Aorta (tissue), 5 donors: Measurements from ENCODE around the gene KRT71. TPM values are rescaled to one million over a fixed set of nuclear protein-coding genes. Genes with fewer than 3 reads are reported as not detected.

ENCODE experiments used
- ATAC-seq: fragments of 200-7000 bp; cut with Tn5 transposase; one replicate; pipeline ENCODE4 v1.9.1; 2022; ENCODE audit warnings: moderate library complexity; ENCODE audit not compliant: low FRiP score
- DNase-seq, 2 donors: peaks; one replicate each; pipeline ENCODE4 v3.0.0-alpha.2; 2020
- H3K27ac ChIP-seq, 2 donors: one replicate each; pipeline ENCODE4 v1.5.1; 2013; ENCODE audit warnings: low read length in 2 of 2, mild to moderate bottlenecking in 2 of 2, moderate library complexity in 2 of 2, control low read depth in 1 of 2, inconsistent platforms in 1 of 2, low read depth in 1 of 2
- H3K27me3 ChIP-seq, 2 donors: one replicate each; pipeline ENCODE4 v1.6.1; 2013; ENCODE audit warnings: control low read depth in 1 of 2, low read length in 1 of 2, mild to moderate bottlenecking in 1 of 2, moderate library complexity in 1 of 2; ENCODE audit not compliant: insufficient read depth in 2 of 2, control insufficient read depth in 1 of 2
- H3K36me3 ChIP-seq, 2 donors: one replicate each; pipeline ENCODE4 v1.6.1; 2013; ENCODE audit warnings: control low read depth in 1 of 2, low read length in 1 of 2, mild to moderate bottlenecking in 1 of 2; ENCODE audit not compliant: insufficient read depth in 2 of 2, control insufficient read depth in 1 of 2
- H3K4me1 ChIP-seq, 2 donors: one replicate each; pipeline ENCODE4 v1.6.1; 2013; ENCODE audit warnings: low read length in 2 of 2, control low read depth in 1 of 2, mild to moderate bottlenecking in 1 of 2, moderate library complexity in 1 of 2; ENCODE audit not compliant: insufficient read depth in 2 of 2, control insufficient read depth in 1 of 2
- H3K4me3 ChIP-seq, 2 donors: one replicate each; pipeline ENCODE4 v1.5.1; 2013; ENCODE audit warnings: low read length in 2 of 2, control low read depth in 1 of 2, mild to moderate bottlenecking in 1 of 2
- H3K9me3 ChIP-seq: one replicate; pipeline ENCODE4 v1.6.1; 2013; ENCODE audit warnings: mild to moderate bottlenecking, low read length; ENCODE audit not compliant: control insufficient read depth
- WGBS, 2 donors: extraction: QIAGEN DNeasy Blood & Tissue Kit; methylation state at CpG; one replicate each; pipeline ENCODE4 v1.1.7; 2013; 5-methylcytosine and 5-hydroxymethylcytosine counted together
- intact Hi-C, 2 donors: fragments of 100-400 bp; cut with DNase I; formaldehyde crosslinking; loops; one replicate each; pipeline versions ENCODE4 v1.14.2 to v1.15.0; 2022
- polyA plus RNA-seq, 2 donors: library from polyadenylated mRNA; stranded (reverse); fragments of 200-250 nt; gene quantifications; one replicate each; pipeline ENCODE4 v1.2.3, GENCODE V29; 2013
- total RNA-seq, 2 donors: library from RNA; stranded (reverse); fragmentation: NEBNext Ultra II Directional; extraction: Animal tissue kit (Norgen Biotek cat#: 25700); gene quantifications; one replicate each; pipeline ENCODE4 v1.2.1, GENCODE V29; 2021
- donor health status: healthy with polysubstance abuse.
- donor health status: Bipolar disorder and iron deficiency.
- donor health status: DM: no; HTN: no; CAD: no.
- donor health status: DM: no; HTN: no; CAD: no.
- donor health status: DM: yes; HTN: yes; CAD: no.

Gene KRT71
- total and polyA plus RNA-seq, 4 donors: not detected

GRCh38 chr12:52568111-52568510, 15.2 kb upstream of the KRT71 start:
- H3K4me3 ChIP-seq: no peak overlapping the region
- 89 to 94% methylated on average over 12 of the region's 12 CpGs for WGBS, 2 donors
- no peak for ATAC-seq
- no peaks in the 10 kb centered on the region for H3K27me3 ChIP-seq
- no peaks in the 10 kb centered on the region for H3K9me3 ChIP-seq
- DNase-seq: no peak
- H3K36me3 ChIP-seq: no peaks in the 10 kb centered on the region
- intact Hi-C loops: no loop called here
- H3K27ac ChIP-seq: no peak overlapping the region
- H3K4me1 ChIP-seq: no peaks in the 10 kb centered on the region

- WGBS, 2 donors: 64 to 70% methylated on average over 8 of the region's 8 CpGs
- Histone ChIP-seq H3K27ac (no peak overlapping the region), H3K4me1 (no peaks in the 10 kb centered on the region), H3K9me3 (no peaks in the 10 kb centered on the region), H3K27me3 (no peaks in the 10 kb centered on the region), H3K36me3 (no peaks in the 10 kb centered on the region), H3K4me3 (no peak overlapping the region)
- ATAC-seq (no peak), DNase-seq (no peak)
- intact Hi-C loops: no loop called here
Observed at GRCh38 chr12:52566847-52567291, 13.9 kb upstream of the KRT71 start.

GRCh38 chr12:52564582-52564981, 11.6 kb upstream of the KRT71 start:
- Histone ChIP-seq H3K4me3 (no peak overlapping the region), H3K4me1 (no peaks in the 10 kb centered on the region), H3K27me3 (no peaks in the 10 kb centered on the region), H3K27ac (no peak overlapping the region), H3K9me3 (no peaks in the 10 kb centered on the region), H3K36me3 (no peaks in the 10 kb centered on the region)
- DNase-seq (peak in 1 of 2 donors; percentile 18), ATAC-seq (no peak)
- 32 to 36% methylated on average over 1 of the region's 1 CpG for WGBS, 2 donors
- intact Hi-C loops: no loop called here

- Histone ChIP-seq H3K9me3 (no peaks in the 10 kb centered on the region), H3K4me1 (no peaks in the 10 kb centered on the region), H3K27ac (no peak overlapping the region), H3K36me3 (no peaks in the 10 kb centered on the region), H3K4me3 (no peak overlapping the region), H3K27me3 (no peaks in the 10 kb centered on the region)
- ATAC-seq (no peak), DNase-seq (no peak)
- WGBS, 2 donors: 66% methylated on average over 3 of the region's 3 CpGs
- intact Hi-C loops: no loop called here
Observed at GRCh38 chr12:52561880-52562449, 9.0 kb upstream of the KRT71 start.

GRCh38 chr12:52559979-52560378, 7.0 kb upstream of the KRT71 start:
- DNase-seq (peak in 1 of 2 donors; percentile 15), ATAC-seq (no peak)
- Histone ChIP-seq H3K27me3 (no peaks in the 10 kb centered on the region), H3K9me3 (no peaks in the 10 kb centered on the region), H3K4me1 (no peaks in the 10 kb centered on the region), H3K4me3 (no peak overlapping the region), H3K27ac (no peak overlapping the region), H3K36me3 (no peaks in the 10 kb centered on the region)
- intact Hi-C loops: no loop called here
- WGBS, 2 donors: 68 to 75% methylated on average over 4 of the region's 4 CpGs

- intact Hi-C loops: no loop called here
- Histone ChIP-seq H3K9me3 (no peaks in the 10 kb centered on the region), H3K27me3 (no peaks in the 10 kb centered on the region), H3K36me3 (no peaks in the 10 kb centered on the region), H3K4me3 (no peak overlapping the region), H3K4me1 (no peaks in the 10 kb centered on the region), H3K27ac (no peak overlapping the region)
- ATAC-seq (peak; percentile 38), DNase-seq (peak in 1 of 2 donors; percentile 24)
- WGBS, 2 donors: 73 to 75% methylated on average over 8 of the region's 8 CpGs
Observed at GRCh38 chr12:52558781-52559445, 6.0 kb upstream of the KRT71 start.

GRCh38 chr12:52557476-52557875, 4.5 kb upstream of the KRT71 start:
- intact Hi-C loops: no loop called here
- Histone ChIP-seq H3K36me3 (no peaks in the 10 kb centered on the region), H3K27me3 (no peaks in the 10 kb centered on the region), H3K9me3 (no peaks in the 10 kb centered on the region), H3K4me1 (no peaks in the 10 kb centered on the region), H3K4me3 (no peak overlapping the region), H3K27ac (no peak overlapping the region)
- WGBS, 2 donors: 44 to 53% methylated on average over 2 of the region's 2 CpGs
- ATAC-seq (no peak), DNase-seq (no peak)

- no peaks in the 10 kb centered on the region for H3K9me3 ChIP-seq
- intact Hi-C loops: no loop called here
- H3K36me3 ChIP-seq: no peaks in the 10 kb centered on the region
- 83 to 85% methylated on average over 6 of the region's 6 CpGs for WGBS, 2 donors
- ATAC-seq: no peak
- H3K4me3 ChIP-seq: no peak overlapping the region
- H3K4me1 ChIP-seq: no peaks in the 10 kb centered on the region
- peak in 1 of 2 donors; percentile 4 for DNase-seq
- no peaks in the 10 kb centered on the region for H3K27me3 ChIP-seq
- H3K27ac ChIP-seq: no peak overlapping the region
Observed at GRCh38 chr12:52555577-52555976, 2.6 kb upstream of the KRT71 start.

GRCh38 chr12:52552055-52552454, 890 bp downstream of the KRT71 start:
- Histone ChIP-seq H3K27me3 (no peaks in the 10 kb centered on the region), H3K9me3 (no peaks in the 10 kb centered on the region), H3K4me1 (no peaks in the 10 kb centered on the region), H3K27ac (no peak overlapping the region), H3K36me3 (no peaks in the 10 kb centered on the region), H3K4me3 (no peak overlapping the region)
- no peak for ATAC-seq
- intact Hi-C loops: no loop called here
- 79 to 85% methylated on average over 5 of the region's 5 CpGs for WGBS, 2 donors
- peak in 1 of 2 donors; percentile 41 for DNase-seq
